MM.1S (cell line): Measurements from ENCODE around the gene PLPP3.

ENCODE experiments used
- CTCF ChIP-seq: fragments of 300-600 bp; sonication (generic); IDR thresholded peaks from 2 replicates; pipeline ENCODE4 v1.5.1; 2016; ENCODE audit warnings: antibody characterized with exemption, low read length, mixed read lengths
- EZH2 ChIP-seq: fragments of 300-600 bp; sonication (generic); optimal IDR thresholded peaks from 2 replicates; pipeline ENCODE3; 2017; ENCODE audit warnings: low read depth, mild to moderate bottlenecking, antibody characterized with exemption, low read length, mixed read lengths

GRCh38 chr1:56548571-56548970 lies 30.8 kb downstream of the PLPP3 start:
- TF ChIP-seq CTCF (no peak), EZH2 (no peak)
